ENCODE data around the gene BRME1.
A peak's percentile ranks its signal among the peaks of the same experiment; 100 is the strongest.

DNA sequence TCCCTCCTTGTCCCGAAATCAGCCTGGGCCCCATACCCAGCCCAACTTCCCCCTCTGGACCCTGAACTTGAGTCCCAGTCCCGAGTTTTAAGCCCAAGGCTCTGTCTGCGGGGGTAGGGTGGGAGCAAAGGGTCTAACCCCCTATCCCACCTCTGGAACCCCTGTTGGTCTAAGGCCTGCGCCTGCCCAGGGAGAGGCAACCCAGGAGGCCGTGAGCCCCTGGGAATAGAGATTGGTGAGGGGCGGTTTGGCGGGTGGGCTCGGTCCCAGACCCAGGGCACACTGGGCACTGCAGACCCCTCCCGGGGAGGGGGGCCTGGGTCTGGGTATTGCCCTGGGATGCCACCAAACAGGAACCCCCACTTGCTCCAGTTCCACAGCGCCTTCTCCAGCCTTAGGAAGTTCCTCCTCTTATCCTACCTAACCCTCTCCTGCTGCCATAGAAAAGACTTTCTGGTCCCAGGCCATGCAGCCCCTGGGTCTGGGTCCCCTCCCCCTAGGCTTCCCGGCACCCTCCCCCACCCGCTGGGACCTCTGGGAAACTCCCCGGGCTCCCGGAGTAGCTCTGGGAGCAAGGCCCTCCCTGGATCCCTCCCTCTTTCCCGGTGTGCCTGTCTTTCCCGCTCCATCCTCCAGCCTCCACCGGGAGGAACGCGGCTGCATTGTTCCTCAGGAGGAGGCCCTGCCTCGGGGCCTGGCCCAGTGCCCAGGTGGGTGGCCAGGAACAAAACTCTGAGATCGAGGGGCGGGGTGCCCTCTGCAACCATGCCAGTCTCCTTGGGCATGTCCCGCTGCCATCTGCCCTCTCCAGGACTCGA lies 62.6 kb downstream of the BRME1 start:
- TF ChIP-seq POLR2AphosphoS5 (IDR thresholded peaks at IDR 0.05; ENCODE audit: low read depth, low read length) (no peak; the same call in 1 of the 2 replicates), ZNF274 (IDR thresholded peaks at IDR 0.05; ENCODE audit: low read depth, low read length) (no peak), POLR2A (IDR thresholded peaks at IDR 0.05; ENCODE audit: borderline replicate concordance, extremely low read depth, insufficient read depth, insufficient read length) (no peak), EZH2phosphoT487 (IDR thresholded peaks at IDR 0.05; ENCODE audit: borderline replicate concordance) (no peak), CEBPB (IDR thresholded peaks at IDR 0.05; ENCODE audit: low read depth) (no peak), RAD21 (IDR thresholded peaks at IDR 0.05; ENCODE audit: low read depth) (no peak), ZFX (IDR thresholded peaks at IDR 0.05) (no peak), EZH2 (IDR thresholded peaks at IDR 0.05) (no peak), TCF7L2 (IDR thresholded peaks at IDR 0.05; ENCODE audit: borderline replicate concordance, extremely low read depth, insufficient read depth, insufficient read length) (peak; percentile 93)
- TF ChIP-seq, protein P1, sequence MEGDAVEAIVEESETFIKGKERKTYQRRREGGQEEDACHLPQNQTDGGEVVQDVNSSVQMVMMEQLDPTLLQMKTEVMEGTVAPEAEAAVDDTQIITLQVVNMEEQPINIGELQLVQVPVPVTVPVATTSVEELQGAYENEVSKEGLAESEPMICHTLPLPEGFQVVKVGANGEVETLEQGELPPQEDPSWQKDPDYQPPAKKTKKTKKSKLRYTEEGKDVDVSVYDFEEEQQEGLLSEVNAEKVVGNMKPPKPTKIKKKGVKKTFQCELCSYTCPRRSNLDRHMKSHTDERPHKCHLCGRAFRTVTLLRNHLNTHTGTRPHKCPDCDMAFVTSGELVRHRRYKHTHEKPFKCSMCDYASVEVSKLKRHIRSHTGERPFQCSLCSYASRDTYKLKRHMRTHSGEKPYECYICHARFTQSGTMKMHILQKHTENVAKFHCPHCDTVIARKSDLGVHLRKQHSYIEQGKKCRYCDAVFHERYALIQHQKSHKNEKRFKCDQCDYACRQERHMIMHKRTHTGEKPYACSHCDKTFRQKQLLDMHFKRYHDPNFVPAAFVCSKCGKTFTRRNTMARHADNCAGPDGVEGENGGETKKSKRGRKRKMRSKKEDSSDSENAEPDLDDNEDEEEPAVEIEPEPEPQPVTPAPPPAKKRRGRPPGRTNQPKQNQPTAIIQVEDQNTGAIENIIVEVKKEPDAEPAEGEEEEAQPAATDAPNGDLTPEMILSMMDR (IDR thresholded peaks at IDR 0.05 in 2 of 3, conservative IDR thresholded peaks at IDR 0.05 in 1 of 3; ENCODE audit: borderline replicate concordance in 1 of 3, insufficient read depth in 1 of 3, low read depth in 2 of 3, low read length in 2 of 3), result no peak
- TF ChIP-seq, protein P2, sequence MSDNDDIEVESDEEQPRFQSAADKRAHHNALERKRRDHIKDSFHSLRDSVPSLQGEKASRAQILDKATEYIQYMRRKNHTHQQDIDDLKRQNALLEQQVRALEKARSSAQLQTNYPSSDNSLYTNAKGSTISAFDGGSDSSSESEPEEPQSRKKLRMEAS (IDR thresholded peaks at IDR 0.05), result no peak
